Suprapubic skin (tissue), 3 donors: ENCODE measurements around the gene MAPK1IP1L.

Experiments used
- POLR2A ChIP-seq, 2 donors: fragments of 450-650 bp; IDR thresholded peaks; one replicate each; pipeline ENCODE4 v1.6.1; 2017; ENCODE audit warnings: antibody characterized with exemption in 2 of 2, mild to moderate bottlenecking in 2 of 2, moderate library complexity in 2 of 2
- TF ChIP-seq, protein P1 (sequence below), 2 donors: fragments of 200-600 bp in 1 of 2; fragments of 450-650 bp in 1 of 2; sonication (generic) in 1 of 2; IDR thresholded peaks; one replicate each; pipeline ENCODE4 v1.5.1; 2016 to 2019; ENCODE audit warnings: antibody characterized with exemption in 2 of 2, mild to moderate bottlenecking in 1 of 2, moderate library complexity in 1 of 2

DNA sequence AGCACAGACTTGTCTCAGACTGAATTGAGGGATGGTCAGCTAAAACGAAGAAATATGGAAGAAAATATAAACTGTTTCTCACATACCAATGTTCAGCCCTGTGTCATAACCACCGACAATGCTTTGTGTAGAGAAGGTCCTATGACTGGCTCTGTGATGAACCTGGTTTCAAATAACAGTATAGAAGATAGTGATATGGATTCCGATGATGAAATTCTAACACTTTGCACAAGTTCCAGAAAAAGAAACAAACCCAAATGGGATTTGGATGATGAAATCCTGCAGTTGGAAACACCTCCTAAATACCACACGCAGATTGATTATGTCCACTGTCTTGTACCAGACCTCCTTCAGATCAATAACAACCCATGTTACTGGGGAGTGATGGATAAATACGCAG is 7.9 kb upstream of the MAPK1IP1L start:
- TF ChIP-seq, protein P1, sequence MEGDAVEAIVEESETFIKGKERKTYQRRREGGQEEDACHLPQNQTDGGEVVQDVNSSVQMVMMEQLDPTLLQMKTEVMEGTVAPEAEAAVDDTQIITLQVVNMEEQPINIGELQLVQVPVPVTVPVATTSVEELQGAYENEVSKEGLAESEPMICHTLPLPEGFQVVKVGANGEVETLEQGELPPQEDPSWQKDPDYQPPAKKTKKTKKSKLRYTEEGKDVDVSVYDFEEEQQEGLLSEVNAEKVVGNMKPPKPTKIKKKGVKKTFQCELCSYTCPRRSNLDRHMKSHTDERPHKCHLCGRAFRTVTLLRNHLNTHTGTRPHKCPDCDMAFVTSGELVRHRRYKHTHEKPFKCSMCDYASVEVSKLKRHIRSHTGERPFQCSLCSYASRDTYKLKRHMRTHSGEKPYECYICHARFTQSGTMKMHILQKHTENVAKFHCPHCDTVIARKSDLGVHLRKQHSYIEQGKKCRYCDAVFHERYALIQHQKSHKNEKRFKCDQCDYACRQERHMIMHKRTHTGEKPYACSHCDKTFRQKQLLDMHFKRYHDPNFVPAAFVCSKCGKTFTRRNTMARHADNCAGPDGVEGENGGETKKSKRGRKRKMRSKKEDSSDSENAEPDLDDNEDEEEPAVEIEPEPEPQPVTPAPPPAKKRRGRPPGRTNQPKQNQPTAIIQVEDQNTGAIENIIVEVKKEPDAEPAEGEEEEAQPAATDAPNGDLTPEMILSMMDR (IDR thresholded peaks at IDR 0.05) = no peak
- no peak for TF ChIP-seq POLR2A (IDR thresholded peaks at IDR 0.05)
